ENCODE results near the gene C1QTNF1.

Gene C1QTNF1

GRCh38 chr17:78993241-78993956 lies 30.6 kb upstream of the C1QTNF1 start:
- DNase-seq: peak; percentile 81

GRCh38 chr17:78993981-78994671 lies 29.8 kb upstream of the C1QTNF1 start:
- DNase-seq: no peak

GRCh38 chr17:78995022-78995760 lies 28.8 kb upstream of the C1QTNF1 start:
- DNase-seq: no peak

GRCh38 chr17:78995761-78996451 lies 28.1 kb upstream of the C1QTNF1 start:
- no peak for DNase-seq

DNA sequence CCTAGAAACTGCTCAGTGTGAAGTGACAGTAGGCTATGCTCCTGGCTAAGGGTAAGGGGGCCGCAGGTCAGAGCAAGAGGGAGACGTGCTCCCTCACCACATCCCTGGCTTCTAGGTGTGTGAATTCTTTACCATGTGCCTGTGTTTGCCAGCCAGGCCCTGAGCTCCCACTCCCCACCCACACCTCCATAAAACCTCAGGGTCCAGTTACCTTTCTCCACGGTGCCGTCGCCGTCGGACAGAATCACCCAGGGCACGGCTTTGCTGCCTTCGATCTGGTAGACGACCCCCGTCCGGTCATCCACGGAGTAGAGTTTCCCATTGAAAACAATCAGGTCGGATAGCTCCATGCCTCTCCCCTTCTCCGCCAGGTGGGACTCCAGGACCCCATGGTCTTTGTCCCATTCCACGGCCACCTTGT lies 27.2 kb upstream of the C1QTNF1 start:
- DNase-seq: no peak

GRCh38 chr17:78997231-78997741 lies 26.7 kb upstream of the C1QTNF1 start:
- DNase-seq: no peak

DNA sequence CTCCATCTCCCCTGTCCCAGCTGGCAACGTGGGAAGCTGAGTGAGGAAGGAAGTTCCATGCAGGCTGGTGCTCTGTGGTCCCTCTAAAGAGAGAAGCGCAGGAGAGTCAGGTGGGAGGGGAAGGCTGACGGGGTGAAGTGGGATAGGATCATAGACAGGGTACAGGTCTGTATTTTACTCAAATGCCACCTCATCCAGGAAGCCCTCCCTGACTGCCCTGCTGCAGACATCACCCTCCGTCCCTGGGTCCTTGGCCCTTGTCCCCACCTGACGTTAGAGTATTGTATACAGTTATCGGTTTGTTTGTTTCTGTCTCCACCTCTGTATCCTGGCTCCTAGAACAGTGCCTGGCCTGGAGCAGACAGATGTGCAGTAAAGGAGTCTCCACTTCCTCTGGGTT lies 26.1 kb upstream of the C1QTNF1 start:
- DNase-seq: no peak

GRCh38 chr17:78998311-78999055 lies 25.5 kb upstream of the C1QTNF1 start:
- DNase-seq: no peak

DNA sequence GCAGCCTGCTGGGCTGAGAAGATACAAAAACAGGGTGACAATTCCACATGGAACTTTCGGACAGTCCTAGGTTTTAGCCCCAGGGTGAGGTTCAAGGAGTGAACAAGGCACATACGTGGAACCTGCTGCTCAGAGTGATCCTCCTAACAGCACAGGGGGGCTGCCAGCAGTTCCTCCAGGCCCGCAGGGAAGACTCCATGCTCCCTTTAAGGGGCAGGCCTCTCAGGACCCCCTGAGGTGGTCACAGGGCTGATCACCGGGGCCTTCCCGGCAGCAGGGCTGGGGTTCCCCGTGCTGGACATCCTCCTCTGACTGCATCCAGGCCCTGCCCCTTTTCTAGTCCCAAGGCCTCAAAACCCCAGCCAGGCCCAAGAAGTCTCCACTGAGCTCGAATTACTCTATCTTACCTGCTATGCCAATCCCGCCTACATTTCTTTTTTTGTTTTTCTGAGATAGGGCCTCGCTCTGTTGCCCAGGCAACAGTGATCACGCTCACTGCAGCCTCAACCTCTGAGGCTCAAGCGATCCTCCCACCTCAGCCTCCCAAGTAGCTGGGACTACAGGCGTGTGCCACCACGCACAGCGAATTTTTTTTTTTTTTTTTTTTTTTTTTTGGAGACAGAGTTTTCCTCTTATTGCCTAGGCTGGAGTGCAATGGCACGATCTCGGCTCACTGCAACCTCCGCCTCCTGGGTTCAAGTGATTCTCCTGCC lies 24.8 kb upstream of the C1QTNF1 start:
- no peak for DNase-seq

DNA sequence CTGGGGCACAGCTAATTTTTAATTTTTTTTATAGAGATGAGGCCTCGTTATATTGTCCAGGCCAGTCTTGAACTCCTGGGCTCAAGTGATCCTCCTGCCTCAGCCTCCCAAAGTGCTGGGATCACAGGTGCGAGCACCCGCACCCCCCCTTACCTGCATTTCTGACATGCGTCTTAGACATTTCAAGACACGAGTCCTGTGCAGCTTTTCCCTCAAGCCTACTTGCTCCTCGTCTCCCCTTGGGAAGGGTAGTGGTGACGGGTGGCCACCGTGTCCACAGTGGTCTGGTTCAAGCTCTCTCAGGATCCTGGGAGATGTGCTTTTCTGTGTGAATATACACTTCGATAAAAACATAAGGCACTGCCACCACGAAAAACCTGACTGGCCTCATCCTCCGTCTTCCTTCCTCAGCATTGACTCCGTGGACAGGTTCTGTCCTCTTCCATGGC lies 24.0 kb upstream of the C1QTNF1 start:
- DNase-seq: no peak

DNA sequence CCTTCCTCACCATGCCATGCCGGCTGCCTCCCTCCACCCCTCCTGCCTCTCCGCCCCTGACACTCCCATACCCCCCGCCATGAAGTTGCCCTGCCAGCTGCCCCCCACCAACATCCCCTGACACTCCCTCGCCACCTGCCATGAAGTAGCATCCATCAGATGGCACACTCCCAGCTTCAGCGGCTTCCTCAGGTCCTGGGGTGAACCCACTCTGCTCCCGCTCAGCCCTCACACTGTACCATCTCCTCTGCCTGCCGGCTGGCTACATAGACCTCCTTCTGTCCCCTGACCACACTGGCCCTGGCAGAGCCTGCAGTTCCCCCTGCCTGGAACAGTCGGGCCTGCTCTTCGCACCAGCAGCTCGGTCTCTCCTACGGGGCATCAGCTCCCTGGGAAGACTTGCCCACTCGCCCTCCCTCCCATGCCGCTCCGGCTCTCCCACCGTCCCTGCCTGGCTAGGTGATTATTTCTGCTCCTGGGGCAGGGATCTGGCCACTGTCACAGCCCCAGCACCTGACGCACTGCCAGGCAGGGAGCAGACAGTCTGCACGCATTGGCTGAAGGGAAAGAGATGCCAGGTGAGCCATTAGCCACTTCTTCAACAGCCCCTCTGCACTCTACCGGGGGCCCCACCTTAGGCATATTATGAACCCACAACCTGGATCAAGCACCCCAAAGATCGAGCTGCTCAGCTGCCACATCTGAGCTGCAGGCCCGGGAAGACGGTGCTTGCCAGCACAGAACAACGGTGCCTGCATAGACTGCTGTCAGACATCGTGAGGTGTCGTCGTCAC lies 23.4 kb upstream of the C1QTNF1 start:
- DNase-seq: no peak

DNA sequence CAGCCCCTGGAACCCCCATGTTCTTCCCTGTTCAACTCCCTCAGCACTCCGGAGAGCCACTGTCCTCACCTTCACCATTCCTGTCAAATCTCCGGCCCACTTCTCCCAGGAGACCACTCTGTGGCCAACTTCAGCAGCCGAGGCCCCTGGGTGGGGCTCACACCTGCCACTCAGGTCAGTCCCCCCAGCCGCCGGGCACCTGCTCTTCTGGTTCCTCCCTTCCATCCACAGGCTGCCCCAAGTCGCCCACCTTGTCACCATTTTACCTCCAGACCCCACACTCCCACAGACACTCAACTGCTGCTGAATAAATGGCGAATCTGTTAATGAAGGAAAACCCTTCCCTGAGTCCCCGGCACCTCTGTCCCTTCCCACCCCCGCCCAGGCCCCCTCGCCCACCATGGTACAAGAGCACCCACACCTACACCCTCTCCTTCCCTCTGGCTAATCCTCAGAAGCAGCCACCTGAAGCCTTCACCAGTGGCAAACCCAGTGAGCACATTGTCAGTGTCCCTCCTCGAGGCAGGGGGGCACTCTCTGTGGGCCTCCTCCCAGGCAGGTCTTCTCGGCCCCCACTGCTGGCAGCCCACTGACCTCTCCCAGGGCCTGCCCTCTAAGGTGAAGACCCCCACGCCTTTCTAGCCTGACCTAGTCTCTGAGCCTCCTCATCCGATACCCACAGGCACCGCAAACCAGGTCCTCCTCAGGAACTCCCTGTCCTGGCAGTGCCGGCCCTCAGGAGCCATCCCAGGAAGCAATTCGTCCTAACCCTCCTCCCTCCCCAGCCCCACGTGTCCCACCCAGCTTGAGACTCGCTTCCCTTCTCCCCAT lies 22.6 kb upstream of the C1QTNF1 start:
- no peak for DNase-seq

- DNase-seq: no peak
Observed at GRCh38 chr17:79002291-79002690, 21.7 kb upstream of the C1QTNF1 start.

DNA sequence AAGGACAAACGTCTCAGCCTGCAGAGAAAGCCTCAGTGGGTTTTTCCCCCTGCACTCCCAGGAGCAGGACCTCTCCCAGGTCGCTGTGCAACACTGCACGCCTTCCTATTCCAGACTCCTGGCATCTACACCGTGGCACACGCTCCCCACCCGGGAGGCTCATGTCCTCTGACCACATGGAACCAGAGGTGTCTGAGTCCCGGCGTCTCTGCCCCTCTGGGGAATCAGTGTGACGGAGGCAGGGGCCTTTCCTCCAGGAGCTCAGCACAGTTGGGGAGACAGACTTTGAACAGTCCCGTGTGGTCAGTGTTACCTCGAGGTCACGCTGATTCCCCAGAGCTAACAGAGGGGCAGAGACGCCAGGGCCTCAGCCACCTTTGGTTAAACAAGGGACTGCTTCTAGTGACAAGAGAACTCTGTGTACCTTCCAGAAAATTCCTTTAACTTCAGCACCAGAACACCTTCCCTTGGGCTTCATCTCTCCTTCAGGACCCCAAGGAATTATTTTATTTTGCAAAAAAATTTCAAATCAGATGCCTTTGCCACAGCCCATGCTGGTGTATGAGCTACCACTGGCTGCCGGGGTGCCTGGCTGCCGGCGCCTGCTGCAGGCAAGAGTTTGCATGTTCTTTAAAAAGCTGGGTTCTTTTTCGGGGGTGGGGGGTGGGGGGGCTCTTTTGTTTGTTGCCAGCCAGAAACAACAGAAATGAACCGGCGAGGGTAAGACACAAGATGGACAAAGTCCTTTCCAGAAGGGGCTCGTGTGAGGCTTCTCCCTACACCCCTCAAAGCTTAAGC lies 21.0 kb upstream of the C1QTNF1 start:
- DNase-seq: no peak

- DNase-seq: no peak
Observed at GRCh38 chr17:79003661-79004411, 20.1 kb upstream of the C1QTNF1 start.

- no peak for DNase-seq
Observed at GRCh38 chr17:79005063-79005861, 18.7 kb upstream of the C1QTNF1 start.

GRCh38 chr17:79006046-79006445 lies 17.9 kb upstream of the C1QTNF1 start:
- no peak for DNase-seq

All from activated CD8-positive, alpha-beta memory T cell treated with anti-CD3 and anti-CD28 coated beads for 24 hours (primary cell).